Stimulated activated CD4-positive, alpha-beta T cell treated with anti-CD3 and anti-CD28 coated beads, TNF-alpha, amount 100 ng/mL, for 48 hours (primary cell): Measurements from ENCODE around the gene BFSP2.
A peak's percentile ranks its signal among the peaks of the same experiment; 100 is the strongest.
"Not testable (repeated sequence)": the region's sequence is repeated elsewhere in the genome, so short reads cannot be mapped to it uniquely, and the experiment has no call there.

Experiments
- DNase-seq, 3 donors: peaks; one replicate each; pipeline ENCODE4 v3.0.0-alpha.2; 2020; ENCODE audit warnings: low read depth in 3 of 3

The BFSP2 gene

DNA sequence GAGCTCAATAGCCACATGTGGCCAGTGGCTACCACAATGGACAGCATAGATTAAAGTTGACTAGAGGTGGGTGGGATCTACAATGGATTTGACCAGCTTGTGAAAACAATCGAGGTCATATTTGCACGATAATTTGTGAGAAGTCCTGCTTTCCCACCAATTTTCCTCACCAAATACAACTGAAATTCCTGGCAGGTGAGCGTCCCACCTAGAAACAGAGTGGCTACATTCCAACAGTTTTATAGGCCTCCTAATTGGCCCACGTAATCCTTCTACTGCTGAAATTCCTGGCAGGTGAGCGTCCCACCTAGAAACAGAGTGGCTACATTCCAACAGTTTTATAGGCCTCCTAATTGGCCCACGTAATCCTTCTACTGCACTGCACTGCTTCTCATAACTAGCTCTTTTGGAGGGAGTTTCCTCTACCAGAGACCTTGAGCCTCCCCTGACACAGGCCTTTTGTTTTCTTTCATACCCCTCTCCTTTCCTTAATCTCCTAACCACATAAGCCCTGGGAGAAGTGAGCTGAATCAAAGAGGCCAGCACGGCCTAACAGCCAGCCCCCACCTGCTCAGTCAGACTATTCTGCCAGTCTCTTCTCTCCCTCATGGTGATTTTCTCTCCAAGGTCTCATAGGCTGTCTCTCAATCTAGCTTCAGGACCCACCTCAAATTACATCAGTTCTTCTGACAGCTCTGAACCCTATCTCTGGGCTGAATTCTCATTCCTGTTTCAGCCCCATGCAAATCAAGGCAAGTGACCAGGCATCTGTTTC lies 80.2 kb downstream of the BFSP2 start:
- no peak for DNase-seq

DNA sequence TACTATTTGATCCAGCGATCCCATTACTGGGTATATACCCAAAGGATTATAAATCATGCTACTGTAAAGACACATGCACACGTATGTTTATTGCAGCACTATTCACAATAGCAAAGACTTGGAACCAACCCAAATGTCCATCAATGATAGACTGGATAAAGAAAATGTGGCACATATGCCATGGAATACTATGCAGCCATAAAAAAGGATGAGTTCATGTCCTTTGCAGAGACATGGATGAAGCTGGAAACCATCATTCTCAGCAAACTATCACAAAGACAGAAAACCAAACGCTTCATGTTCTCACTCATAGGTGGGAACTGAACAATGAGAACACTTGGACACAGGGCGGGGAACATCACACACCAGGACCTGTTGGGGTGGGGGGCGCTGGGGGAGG lies 82.6 kb downstream of the BFSP2 start:
- DNase-seq = not testable (repeated sequence)

DNA sequence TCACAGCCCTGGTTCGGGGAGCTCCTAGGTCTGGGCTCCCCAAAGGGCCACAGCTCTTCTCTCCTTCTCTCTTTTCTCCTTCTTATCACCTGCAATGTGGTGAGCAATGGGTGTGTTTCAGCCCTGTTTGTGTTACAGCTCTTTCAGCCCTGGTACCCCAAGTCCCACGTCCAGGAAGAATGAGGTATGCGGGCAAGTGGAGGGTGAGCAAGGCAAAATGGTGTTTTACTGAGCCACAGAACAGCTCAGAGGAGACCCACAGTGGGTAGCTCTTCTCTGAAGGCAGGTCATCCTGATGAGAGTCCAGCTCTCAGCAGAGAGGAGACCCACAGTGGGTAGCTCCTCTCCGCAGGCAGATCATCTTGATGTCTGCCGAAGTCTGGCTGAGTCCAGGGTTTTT lies 86.8 kb downstream of the BFSP2 start:
- DNase-seq = no peak

DNA sequence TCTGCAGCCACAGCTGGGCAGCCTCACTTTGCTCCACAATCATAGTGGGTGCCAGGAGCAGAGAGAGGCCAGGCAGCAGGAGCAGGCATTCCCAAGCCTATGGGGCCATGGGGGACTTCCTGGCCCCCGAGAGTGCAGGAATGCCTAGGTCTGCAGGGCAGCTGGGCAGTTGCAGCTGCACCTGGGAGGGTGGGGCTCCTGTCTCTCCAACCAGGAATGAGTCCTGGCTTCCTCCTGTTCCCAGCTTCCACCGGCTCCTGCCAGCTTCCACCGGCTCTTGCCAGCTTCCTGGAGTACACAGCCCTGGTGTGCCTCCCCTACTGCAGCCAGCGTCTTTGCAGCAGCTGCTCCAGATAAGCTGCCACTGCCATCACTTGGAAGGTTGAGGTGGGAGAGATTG lies 87.3 kb downstream of the BFSP2 start:
- no peak for DNase-seq

DNA sequence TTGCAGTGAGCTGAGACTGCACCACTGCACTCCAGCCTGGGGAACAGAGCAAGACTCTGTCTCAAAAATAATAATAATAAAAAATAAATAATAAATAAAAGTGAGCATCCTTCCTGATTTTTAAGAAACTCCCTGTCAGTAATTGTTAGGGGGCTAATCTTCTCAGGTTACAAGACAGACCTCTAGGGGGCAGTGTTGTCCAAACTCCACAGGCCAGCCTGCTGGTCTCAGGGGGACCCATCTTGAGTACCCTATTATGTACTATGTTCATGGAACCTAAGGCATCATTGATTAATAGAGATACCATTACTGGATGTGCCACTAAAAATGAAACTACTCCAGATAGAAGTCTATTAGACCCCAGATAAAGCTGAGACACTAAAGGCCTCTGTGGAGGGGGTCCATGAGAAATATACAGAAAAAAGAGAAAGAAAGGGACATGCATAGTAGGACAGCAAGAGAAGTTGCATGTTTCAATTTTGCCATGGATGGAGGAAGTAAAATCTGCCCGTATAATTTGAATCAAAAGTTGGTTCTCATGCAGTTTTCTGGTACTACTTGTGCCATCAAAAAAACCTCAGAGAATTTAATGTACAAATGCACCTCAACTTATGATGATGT lies 88.2 kb downstream of the BFSP2 start:
- DNase-seq = peak in 1 of 3 donors; percentile 56

DNA sequence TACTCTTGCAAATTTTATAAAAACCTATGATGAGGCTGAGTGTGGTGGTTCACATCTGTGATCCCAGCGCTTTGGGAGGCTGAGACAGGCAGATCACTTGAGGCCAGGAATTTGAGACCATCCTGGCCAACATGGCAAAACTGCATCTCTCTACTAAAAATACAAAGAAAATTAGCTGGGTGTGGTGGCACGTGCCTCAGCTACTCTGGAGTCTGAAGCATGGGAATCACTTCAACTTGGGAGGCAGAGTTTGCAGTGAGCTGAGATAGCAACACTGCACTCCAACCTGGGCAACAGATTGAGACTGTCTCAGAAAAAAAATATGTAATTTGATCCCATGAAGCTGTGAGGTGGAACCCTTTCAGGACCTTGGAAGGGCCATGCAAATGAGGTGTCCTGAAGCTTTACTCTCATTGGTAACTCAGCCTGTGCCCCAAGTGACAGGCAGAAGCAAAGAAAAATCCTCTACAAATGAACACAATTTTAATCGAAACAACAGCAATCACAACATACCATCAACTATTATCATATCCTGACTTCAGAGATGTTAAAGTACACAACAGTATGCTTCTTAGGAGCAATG lies 89.0 kb downstream of the BFSP2 start:
- DNase-seq = no peak

DNA sequence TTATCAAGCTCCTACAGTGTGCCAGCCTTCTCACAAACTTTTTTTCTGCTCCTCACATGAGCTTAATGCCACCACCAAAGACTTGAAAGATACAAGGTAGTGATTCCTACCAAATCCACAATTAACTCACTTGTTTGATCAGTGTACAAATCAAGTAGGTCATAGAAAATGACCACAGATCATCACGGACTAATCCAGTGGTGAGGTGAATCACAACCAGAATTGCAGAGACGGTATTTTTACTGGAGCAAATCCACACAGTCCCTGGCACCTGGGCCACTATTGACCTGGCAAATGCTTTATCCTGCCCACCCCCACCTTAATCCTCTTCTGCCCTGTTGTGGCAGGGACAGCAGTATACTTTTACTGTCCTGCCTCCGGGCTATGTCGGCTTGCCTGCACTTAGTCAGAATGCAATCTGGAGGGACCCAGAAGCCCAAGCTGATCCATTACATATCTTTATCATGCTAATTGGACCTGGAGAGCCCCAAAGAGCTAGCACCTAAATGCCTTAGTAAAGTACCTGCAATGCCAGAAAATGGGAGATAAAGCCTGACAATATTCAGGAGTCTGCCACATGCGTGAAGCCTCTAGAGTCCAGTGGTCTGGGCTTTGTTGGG lies 89.7 kb downstream of the BFSP2 start:
- no peak for DNase-seq

DNA sequence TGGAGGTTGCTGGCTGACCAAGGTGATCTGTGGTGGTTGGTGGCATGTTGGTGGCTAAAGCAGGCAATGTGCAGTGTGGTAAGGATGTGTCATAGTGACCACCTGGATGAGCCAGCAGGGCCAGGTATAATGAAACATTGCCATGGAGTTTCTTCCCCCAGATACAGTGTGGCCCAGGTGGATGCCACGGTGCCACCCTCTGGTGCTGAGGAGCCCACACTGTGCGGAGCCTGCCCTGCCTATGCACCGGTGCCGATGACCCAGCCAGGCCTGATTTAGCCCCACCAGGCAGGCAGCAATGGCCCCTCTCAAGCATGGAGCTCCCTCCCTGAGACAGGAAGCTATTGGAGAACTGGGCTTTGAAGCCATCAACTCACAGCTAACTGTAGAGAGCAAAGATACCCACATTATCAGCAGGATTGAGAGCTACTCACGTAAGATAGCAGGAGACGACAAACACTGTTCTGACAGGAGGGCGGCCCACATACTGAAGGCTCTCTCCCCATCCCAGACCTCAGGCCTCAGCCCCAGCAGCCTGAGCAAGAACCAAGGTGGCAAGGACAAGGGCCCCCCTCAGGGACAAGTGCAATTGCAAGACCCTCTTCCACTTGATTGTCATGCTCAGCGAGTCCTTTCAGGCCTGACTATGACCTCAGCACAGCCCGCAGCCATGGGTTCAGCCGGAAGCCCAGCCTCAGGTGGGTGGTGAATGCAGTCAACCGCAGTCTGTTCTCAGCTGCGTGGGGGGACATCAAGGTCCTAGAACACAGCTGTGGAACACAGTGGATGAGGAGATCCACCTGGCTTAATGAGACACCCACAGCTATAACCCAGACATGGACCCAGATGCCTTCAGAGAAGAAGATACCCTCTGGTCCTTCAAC lies 90.9 kb downstream of the BFSP2 start:
- peak; percentile 21 to 65 (median 58) for DNase-seq

DNA sequence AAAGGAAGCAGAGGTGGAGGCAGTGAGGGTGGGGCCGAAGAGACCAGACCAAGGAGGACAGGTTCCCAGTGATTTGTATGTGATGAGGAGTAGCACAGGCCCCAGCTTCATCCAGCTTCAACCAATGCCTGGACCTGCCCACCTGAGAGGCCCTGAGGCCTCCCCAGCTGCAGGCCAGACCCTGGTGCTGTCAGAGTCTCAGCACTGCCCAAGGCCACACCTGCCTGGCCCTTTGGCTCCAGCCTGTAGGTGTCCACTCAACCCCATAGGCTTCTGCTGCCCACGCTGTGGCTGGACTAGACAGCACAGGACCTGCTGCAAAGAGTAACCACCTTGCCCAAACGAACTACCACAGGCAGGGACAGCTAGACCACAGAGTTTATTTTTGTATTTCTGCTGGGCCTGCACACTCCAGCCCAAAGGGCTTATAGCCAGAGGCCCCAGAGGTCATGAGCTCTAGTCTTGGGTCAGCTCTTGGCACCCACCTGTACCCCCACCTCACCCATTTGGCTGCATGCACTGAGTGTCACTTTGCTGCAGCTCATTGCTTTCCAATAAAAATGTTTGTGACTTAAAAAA lies 91.7 kb downstream of the BFSP2 start:
- no peak for DNase-seq

DNA sequence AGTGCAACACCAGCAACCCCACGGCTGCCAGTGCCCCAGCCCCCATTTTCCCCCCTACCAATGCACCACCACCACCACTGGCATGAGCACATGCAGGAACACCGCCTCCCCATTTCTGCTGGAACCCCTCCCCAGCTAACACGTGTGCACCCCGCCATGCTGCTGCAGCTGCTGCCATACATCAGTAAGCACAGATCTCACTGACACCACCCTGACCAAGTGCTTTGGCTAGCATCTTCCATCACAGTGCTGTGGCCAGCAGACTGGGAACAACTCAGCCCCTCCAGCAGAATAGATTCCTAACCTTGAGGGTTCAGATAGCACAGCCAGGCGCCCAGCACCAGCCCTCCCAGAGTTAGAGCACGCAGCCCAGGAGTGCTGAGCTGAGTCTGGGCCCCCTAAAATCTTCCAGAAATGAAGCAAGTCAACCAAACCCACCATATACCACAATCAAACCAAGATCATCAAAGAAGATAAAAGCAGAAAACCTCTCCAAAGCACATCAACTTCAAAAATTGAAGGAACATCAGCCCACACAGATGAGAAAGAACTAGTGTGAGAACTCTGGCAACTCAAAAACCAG lies 92.4 kb downstream of the BFSP2 start:
- no peak for DNase-seq

DNA sequence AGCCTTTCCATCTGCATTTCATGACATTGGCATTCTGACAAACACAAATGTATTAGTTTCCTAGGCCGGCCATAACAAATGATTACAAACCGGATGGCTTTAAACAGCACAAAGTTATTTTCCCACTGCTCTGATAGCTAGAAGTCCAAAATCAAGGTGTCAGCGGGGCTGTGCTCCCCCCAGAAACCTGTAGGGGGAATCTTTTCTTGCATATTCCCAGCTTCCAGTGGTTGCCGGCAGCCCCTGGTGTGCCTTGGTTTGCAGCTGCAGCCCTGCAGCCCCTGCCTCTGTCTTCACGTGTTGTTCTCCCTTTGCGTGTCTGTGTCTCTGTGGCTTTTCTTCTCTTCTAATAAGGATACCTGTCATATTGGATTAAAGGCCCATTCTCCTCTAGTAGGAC lies 94.6 kb downstream of the BFSP2 start:
- DNase-seq = no peak

DNA sequence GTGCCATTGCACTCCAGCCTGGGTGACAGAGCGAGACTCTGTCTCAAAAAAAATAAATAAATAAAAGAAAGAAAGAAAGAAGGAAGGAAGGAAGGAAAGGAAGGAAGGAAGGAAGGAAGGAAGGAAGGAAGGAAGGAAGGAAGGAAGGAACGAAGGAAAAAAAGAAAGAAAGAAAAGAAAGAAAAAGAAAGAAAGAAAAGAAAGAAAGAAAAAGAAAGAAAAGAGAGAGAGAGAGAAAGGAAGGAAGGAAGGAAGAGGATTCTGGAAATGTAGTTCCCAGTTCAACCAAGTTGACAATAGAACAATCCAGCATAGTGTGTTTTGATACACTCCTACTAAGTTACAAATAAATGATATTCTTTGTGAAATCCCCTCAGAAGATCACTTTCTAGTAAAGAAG lies 102.7 kb downstream of the BFSP2 start:
- not testable (repeated sequence) for DNase-seq

DNA sequence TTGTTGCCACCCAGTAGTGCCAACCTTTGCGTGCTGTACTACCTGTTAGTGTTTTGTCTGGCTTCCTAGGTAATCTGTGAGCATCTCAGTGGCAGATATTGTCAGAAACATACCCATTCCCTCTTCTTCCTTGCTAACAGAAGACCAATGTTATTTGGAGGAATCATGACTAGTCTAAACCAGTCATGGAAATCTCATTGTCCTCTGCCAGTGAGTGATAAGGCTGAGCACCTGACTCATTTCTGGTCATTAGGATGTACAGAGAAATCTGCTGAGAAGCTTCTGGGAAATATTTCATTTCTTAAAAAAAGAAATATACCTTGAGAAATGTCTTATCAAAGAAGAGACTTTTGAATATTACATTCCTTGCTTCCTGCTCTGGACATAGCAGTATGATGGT lies 103.6 kb downstream of the BFSP2 start:
- DNase-seq = no peak

DNA sequence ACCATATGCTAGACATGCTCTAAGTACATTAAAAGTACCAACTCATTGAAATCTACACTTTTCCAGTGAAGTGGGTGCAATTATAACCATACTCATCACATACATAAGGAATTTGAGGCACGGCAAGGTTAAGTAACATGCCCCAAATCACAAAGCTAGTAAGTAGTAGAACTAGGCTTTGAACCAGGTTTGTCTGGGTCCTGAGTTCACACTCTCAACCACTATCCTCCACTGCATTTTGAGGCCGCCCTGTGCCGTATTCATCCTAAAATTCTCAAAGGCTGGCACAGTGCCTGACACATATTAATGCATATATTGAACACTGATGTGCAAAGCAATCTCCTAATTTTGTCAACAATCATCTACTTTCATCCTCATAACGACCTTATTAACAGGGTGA lies 104.9 kb downstream of the BFSP2 start:
- DNase-seq = no peak

DNA sequence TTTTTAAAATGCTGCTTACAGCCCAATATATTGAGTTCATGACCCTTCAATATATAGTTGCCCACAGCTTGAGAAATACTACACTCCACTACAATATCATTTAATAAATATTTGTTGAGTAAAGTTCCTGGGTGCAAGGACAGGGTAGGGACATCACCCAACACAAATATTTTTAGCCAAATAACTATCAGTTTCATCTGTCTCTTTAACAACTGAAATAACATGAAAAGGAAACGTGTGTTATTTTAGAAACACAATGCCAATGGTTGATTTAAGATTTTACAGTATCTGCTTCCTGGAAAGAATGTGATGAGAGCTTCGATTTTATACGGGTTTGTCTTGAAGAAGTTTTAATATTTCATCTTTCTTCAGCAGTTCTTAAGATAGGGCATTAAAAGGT lies 106.0 kb downstream of the BFSP2 start:
- no peak for DNase-seq

DNA sequence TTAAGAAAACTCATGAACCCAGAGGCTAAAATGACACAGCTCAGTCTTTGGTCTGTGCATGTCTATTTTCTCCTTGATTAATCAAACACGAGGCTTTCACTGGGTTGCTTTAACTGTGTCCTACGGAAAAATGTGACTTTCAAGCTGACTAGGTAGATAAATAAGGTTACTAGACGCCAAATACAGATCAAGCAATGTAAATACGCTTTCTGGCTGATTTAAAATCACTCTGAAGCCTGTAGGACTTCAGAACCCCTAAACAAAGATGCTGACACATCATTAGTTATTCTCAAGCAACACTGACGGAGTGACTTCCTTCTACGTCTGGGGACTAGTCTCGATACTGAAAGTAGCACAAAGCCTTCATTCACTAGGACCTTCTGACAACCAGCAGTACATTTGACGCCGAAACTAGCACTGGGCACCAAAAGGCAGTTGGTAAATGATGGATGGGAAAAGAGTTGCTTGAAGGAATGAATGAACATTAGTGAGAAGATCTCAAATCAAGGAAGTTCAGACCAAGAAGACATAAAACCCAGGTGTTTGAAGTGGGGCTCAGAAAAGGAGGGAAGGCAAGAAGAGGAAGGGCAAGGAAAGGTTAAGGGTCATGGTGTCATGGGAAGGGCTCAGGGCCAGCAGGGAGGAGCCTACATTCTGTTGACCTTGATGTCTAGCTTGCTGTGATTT lies 106.5 kb downstream of the BFSP2 start:
- no peak for DNase-seq

DNA sequence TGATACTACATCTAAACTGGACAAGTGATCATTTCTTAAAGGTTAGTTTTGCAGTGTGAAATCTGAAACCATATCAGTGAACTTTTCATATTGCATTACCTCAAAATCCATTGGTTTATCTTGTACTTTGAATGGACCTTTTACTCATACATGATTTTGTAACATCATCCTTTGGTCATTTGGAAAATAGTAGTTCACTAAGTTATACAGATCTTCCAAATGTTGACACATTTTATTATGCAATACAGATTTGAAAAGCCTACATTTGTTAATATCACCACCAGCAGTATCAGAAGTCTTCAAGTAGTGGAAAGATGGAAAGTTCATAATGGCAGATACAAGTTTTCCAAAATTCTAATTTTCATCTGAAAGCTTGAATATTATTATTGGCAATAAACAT lies 109.6 kb downstream of the BFSP2 start:
- no peak for DNase-seq

DNA sequence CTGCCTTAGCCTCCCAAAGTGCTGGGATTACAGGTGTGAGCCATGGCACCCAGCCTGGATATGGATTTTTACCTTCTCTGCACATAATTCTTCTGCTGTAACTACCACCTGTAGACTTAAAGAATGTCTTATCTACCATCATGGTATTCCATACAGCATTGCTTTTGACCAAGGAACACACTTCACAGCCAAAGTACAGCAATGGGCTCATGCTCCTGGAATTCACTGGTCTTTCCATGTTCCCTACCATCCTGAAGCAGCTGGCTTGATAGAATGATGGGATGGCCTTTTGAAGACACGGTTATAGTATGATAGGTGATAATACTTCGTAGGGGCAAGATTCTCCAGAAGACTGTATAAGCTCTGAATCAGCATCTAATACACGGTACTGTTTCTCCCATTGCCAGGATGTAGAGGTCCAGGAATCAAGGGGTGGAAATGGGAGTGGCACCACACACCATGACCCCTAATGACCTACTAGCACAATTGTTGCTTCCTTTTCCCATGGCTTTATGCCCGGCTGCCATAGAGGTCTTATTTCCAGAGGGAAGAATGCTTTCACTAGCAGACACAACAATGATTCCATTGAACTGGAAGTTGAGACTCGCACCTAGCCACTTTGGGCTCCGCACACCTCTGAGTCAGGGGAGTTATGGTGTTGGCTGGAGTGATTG lies 112.7 kb downstream of the BFSP2 start:
- DNase-seq = no peak

DNA sequence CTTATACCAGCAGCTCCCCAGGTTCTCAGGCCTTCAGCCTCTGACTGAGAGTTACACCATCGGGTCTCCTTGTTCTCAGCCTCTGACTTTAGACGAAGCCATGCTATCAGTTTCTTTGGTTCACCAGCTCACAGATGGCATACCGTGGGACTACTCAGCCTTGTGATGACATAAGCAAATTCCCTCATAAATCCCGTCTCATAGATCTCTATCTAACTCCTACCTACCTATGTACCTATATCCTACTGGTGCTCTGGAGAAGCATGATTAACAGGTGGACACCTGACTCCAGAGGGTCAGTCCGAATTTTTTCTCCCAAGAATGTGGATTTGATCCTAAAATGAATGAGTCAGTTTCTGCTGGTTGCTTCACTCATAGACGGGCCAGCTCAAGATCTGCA lies 114.6 kb downstream of the BFSP2 start:
- no peak for DNase-seq

DNA sequence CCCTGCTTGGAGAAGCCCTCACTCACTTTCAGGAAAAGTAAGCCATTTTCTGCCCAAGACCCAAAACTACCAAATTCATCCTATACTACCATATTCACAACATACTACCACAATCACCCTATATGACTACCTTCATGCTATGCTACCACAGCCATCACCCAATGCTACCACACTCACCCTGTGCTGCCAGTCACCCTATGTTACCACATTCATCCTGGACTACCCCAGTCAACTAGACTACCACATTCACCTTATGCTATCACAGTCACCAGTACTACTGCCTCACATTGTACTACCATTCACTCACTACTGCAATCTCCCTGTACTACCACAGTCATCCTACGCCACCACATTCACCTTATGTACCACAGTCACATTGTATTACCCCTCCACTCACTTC lies 115.3 kb downstream of the BFSP2 start:
- DNase-seq = no peak
